ENCODE results near the gene HOXC4. TPM values are rescaled to one million over a fixed set of nuclear protein-coding genes. Genes with fewer than 3 reads are reported as not detected.

Gene HOXC4
- total and polyA plus RNA-seq, 2 of the 4 experiments (the other 2 are of a cell fraction): under 0.01 to 0.26 TPM

DNA sequence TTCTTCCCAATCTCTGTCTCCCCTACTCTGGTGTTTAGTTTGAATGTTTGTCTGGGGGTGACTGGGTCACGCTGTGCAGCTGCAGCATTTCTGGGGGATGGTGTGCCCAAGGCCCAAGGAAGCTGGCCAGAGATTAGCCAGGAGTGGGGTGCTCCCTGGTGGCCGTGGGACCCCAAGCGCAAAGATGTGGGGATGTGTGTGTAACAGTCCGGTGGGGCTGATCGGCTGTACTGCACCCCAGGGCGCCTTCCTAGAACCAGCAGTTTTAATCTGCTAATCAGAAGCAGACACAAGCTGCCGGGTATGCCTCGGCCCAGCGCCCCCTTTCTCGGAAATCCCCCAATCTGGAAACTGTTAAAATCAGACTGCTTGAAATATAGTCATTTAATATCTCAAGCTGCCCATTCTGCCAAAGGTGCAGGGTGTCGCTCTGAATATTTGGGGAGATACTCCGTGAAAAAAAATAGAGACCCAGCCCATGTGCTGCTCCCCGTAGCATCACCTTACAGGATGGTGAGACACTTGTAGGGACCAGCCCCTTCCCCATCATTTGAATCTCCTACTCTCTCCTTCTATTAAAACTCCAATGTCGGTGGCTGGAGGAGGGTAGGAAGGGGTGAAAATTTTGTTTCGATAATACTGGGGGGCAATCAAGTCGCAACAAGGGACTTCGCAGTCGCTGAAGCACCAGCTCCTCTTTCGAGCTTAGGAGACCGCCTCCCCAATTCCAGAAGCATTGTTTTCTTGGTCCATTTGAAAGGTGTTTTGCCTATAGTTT lies 49.4 kb upstream of the HOXC4 start:
- H3K4me3 ChIP-seq (ENCODE audit: insufficient read depth, low read depth, low read length): no peak overlapping the region
- intact Hi-C loops (cut with micrococcal nuclease) (loop anchor here (10.0 kb wide), 1 partner anchor 299 kb away; no protein-coding TSS in a partner anchor), dilution Hi-C loops (cut with HindIII; ENCODE audit: low sequenced_read_pairs, unreplicated experiment) (no loop called here), in situ Hi-C loops (cut with MboI; ENCODE audit: low sequenced_read_pairs) (no loop called here)
- H4K8ac ChIP-seq (ENCODE audit: low read depth in 2 of 2, low read length in 2 of 2): no peak overlapping the region
- peaks cover 90% of the 10 kb centered on the region for H3K27me3 ChIP-seq (ENCODE audit: control insufficient read depth, insufficient read depth, low read length)
- no peak overlapping the region for H3K27ac ChIP-seq (ENCODE audit: insufficient read depth, low read length)
- H2BK20ac ChIP-seq (ENCODE audit: low read depth, low read length): no peak overlapping the region
- H2AK9ac ChIP-seq (replicated peaks; ENCODE audit: low read depth, low read length, poor library complexity): no peak overlapping the region
- no peak overlapping the region for H3K4me2 ChIP-seq (ENCODE audit: low read depth, low read length)
- no peak overlapping the region for H3K18ac ChIP-seq (ENCODE audit: low read depth, low read length)
- WGBS, 2 experiments (ENCODE audit: extremely low coverage in 2 of 2, insufficient read length in 1 of 2): no CpG with 5 or more reads among the region's 20 CpGs
- no peaks in the 10 kb centered on the region for H3K4me1 ChIP-seq (ENCODE audit: control insufficient read depth, insufficient read depth, low read length)
- H3K9me3 ChIP-seq (ENCODE audit: control insufficient read depth, insufficient read depth, low read length): peaks cover 2% of the 10 kb centered on the region; the same call in 1 of the 2 replicates
- no peak for ATAC-seq (ENCODE audit: low read depth)
- ChIA-PET CTCF (interaction anchor here (0.6 to 0.9 kb wide), 2 partner anchors 14 to 317 kb away, joined by 3 to 4 read pairs; no protein-coding TSS in a partner anchor), POLR2A (ENCODE audit: unreplicated experiment) (no interaction called here)
- H3K9me1 ChIP-seq (ENCODE audit: insufficient read depth, low read length): no peaks in the 10 kb centered on the region
- no peak for DNase-seq
- no peak overlapping the region for H2BK5ac ChIP-seq (ENCODE audit: low read depth, low read length, poor library complexity, severe bottlenecking)
- no peaks in the 10 kb centered on the region for H3K36me3 ChIP-seq (ENCODE audit: control insufficient read depth, insufficient read depth, low read length)
- H2AFZ ChIP-seq (replicated peaks; ENCODE audit: low read length, poor library complexity): no peak overlapping the region
- no peak overlapping the region for H3K14ac ChIP-seq (replicated peaks; ENCODE audit: low read depth, low read length)
- BruUV-seq (replicated peaks): no TSS peak
- H3K56ac ChIP-seq (ENCODE audit: extremely low read depth, insufficient read depth, low read length): no peak overlapping the region
- H2AK5ac ChIP-seq (ENCODE audit: low read depth, low read length): no peak overlapping the region
- no peak overlapping the region for H3K9ac ChIP-seq (ENCODE audit: low read depth, low read length)
- H2BK15ac ChIP-seq (ENCODE audit: low read depth, low read length): no peak overlapping the region
- no peak overlapping the region for H4K5ac ChIP-seq (ENCODE audit: low read depth, low read length)
- H3K4ac ChIP-seq (ENCODE audit: low read depth, low read length): no peak overlapping the region
- H3K23ac ChIP-seq (ENCODE audit: low read depth, low read length): no peak overlapping the region
- H4K91ac ChIP-seq (ENCODE audit: insufficient read depth, low read depth, low read length): no peak overlapping the region
- no peaks in the 10 kb centered on the region for H3K79me1 ChIP-seq (ENCODE audit: low read depth in 1 of 2, low read length in 2 of 2)
- no peaks in the 10 kb centered on the region for H4K20me1 ChIP-seq (ENCODE audit: insufficient read depth, low read length)
- no peak overlapping the region for H2BK120ac ChIP-seq (ENCODE audit: low read depth, low read length)
- TF ChIP-seq RAD21 (IDR thresholded peaks at IDR 0.05; ENCODE audit: low read length) (no peak), NFE2L2 (IDR thresholded peaks at IDR 0.05; ENCODE audit: low read depth, low read length) (no peak), MAFK (IDR thresholded peaks at IDR 0.05; ENCODE audit: low read depth, low read length) (no peak), CEBPB (IDR thresholded peaks at IDR 0.05; ENCODE audit: low read depth, low read length) (no peak), POLR2A (IDR thresholded peaks at IDR 0.05; ENCODE audit: low read depth, low read length) (no peak), MAZ (IDR thresholded peaks at IDR 0.05; ENCODE audit: borderline replicate concordance, low read depth, low read length) (no peak), SMC3 (IDR thresholded peaks at IDR 0.05; ENCODE audit: low read depth, low read length) (no peak), BHLHE40 (IDR thresholded peaks at IDR 0.05; ENCODE audit: low read depth, low read length) (no peak), FOS (IDR thresholded peaks at IDR 0.05; ENCODE audit: low read depth, low read length) (no peak), RFX5 (IDR thresholded peaks at IDR 0.05; ENCODE audit: low read depth, low read length) (no peak), RCOR1 (IDR thresholded peaks at IDR 0.05; ENCODE audit: insufficient replicate concordance, low read length) (no peak), MXI1 (IDR thresholded peaks at IDR 0.05; ENCODE audit: borderline replicate concordance, low read depth, low read length) (no peak)
- TF ChIP-seq, protein P1, sequence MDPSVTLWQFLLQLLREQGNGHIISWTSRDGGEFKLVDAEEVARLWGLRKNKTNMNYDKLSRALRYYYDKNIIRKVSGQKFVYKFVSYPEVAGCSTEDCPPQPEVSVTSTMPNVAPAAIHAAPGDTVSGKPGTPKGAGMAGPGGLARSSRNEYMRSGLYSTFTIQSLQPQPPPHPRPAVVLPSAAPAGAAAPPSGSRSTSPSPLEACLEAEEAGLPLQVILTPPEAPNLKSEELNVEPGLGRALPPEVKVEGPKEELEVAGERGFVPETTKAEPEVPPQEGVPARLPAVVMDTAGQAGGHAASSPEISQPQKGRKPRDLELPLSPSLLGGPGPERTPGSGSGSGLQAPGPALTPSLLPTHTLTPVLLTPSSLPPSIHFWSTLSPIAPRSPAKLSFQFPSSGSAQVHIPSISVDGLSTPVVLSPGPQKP (IDR thresholded peaks at IDR 0.05; ENCODE audit: borderline replicate concordance, low read depth, low read length): no peak
- TF ChIP-seq, protein P2, sequence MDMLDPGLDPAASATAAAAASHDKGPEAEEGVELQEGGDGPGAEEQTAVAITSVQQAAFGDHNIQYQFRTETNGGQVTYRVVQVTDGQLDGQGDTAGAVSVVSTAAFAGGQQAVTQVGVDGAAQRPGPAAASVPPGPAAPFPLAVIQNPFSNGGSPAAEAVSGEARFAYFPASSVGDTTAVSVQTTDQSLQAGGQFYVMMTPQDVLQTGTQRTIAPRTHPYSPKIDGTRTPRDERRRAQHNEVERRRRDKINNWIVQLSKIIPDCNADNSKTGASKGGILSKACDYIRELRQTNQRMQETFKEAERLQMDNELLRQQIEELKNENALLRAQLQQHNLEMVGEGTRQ (IDR thresholded peaks at IDR 0.05; ENCODE audit: low read depth, low read length): no peak
- TF ChIP-seq, protein P3, sequence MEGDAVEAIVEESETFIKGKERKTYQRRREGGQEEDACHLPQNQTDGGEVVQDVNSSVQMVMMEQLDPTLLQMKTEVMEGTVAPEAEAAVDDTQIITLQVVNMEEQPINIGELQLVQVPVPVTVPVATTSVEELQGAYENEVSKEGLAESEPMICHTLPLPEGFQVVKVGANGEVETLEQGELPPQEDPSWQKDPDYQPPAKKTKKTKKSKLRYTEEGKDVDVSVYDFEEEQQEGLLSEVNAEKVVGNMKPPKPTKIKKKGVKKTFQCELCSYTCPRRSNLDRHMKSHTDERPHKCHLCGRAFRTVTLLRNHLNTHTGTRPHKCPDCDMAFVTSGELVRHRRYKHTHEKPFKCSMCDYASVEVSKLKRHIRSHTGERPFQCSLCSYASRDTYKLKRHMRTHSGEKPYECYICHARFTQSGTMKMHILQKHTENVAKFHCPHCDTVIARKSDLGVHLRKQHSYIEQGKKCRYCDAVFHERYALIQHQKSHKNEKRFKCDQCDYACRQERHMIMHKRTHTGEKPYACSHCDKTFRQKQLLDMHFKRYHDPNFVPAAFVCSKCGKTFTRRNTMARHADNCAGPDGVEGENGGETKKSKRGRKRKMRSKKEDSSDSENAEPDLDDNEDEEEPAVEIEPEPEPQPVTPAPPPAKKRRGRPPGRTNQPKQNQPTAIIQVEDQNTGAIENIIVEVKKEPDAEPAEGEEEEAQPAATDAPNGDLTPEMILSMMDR (conservative IDR thresholded peaks at IDR 0.05; ENCODE audit: low read depth, low read length): no peak
